OCI-LY7 (cell line): ENCODE results near the gene SLC25A24.

ENCODE experiments used
- CTCF ChIP-seq: fragments of 200-600 bp; sonication (generic); conservative IDR thresholded peaks from 2 replicates; pipeline ENCODE4 v1.5.1; 2014; ENCODE audit warnings: mild to moderate bottlenecking, antibody characterized with exemption, low read length, moderate library complexity, mixed read lengths
- EZH2phosphoT487 ChIP-seq: fragments of 200-600 bp; sonication (generic); IDR thresholded peaks from 2 replicates; pipeline ENCODE4 v1.6.1; 2018; ENCODE audit warnings: low read depth, borderline replicate concordance, mild to moderate bottlenecking, mixed run types, antibody characterized with exemption, low read length, moderate library complexity, mixed read lengths

GRCh38 chr1:108117945-108118902 is 81.9 kb downstream of the SLC25A24 start:
- no peak for TF ChIP-seq CTCF
- TF ChIP-seq EZH2phosphoT487: no peak
